Activated CD8-positive, alpha-beta memory T cell treated with anti-CD3 and anti-CD28 coated beads for 24 hours (primary cell): ENCODE data around the gene CD1E.
"Not testable (repeated sequence)": the region's sequence is repeated elsewhere in the genome, so short reads cannot be mapped to it uniquely, and the experiment has no call there.

Source experiments
- DNase-seq: peaks from one replicate; pipeline ENCODE4 v3.0.0-alpha.2; 2020

Gene CD1E

GRCh38 chr1:158366783-158367182, 13.1 kb downstream of the CD1E start:
- DNase-seq, result no peak

DNA sequence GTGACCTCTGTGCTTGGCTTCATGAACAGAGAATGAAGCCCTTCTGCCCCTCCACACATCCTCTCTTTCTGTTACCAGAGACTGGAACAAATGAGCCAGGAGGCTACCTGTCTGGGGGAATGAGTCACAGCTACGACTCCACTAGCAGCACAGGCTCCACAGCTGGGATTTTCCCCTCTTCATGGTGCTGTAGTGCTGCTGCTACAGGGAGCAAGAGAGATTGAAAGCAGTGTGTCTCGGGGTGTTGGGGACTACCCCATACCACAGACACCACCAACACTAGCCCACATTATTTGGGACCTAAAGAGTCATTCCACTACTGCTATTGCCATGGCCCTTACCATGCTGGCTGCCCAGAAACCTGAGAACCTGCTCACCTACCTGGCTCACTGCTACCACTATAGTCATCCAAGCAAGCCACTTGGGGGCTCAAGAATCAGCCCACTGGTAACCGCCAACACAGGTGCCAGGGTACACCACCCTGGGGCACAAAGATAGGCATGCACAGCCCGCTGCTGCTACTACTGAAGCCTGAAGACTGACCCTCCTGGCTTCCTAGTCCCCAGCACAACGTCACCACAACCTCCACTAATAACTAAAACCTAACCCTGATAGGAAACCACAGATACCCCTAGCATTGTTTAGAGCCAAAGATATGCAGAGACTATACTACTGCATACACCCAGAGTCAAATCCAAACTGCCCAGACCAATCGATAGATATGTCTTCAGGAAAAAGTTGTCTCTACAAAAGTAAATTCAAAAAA, 17.7 kb downstream of the CD1E start:
- no peak for DNase-seq

DNA sequence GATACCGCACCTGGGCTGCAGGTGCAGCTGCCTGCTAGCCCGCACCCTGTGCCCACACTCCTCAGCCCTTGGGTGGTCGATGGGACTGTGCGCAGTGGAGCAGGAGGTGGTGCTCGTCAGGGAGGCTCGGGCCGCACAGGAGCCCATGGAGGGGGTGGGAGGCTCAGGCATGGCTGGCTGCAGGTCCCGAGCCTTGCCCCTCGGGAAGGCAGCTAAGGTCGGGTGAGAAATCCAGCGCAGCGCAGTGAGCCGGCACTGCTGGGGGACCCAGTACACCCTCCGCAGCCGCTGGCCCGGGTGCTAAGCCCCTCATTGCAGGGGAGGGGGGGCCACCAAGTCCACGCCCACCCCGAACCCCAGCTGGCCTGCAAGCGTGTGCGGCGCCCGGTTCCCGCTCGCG, 20.4 kb downstream of the CD1E start:
- not testable (repeated sequence) for DNase-seq

DNA sequence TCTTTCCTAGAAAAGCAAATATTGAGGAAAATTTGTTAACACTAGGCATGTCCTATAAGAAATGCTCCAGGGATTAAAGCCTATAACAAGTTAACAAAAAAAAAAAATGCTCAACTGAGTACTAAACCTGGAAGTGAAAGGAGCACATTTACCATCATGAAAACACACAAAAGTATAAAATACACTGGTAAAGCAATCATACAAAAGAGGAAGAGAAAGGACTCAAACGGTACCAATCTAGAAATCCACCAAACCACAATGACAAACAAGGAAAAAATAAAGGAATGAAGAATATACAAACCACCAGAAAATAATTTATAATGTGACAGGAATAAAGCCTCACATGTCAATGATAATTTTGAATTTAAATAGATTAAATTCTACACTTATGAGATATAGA, 21.2 kb downstream of the CD1E start:
- DNase-seq, result no peak

GRCh38 chr1:158390331-158390730, 36.6 kb downstream of the CD1E start:
- DNase-seq, result no peak

GRCh38 chr1:158391099-158391498, 37.4 kb downstream of the CD1E start:
- no peak for DNase-seq

DNA sequence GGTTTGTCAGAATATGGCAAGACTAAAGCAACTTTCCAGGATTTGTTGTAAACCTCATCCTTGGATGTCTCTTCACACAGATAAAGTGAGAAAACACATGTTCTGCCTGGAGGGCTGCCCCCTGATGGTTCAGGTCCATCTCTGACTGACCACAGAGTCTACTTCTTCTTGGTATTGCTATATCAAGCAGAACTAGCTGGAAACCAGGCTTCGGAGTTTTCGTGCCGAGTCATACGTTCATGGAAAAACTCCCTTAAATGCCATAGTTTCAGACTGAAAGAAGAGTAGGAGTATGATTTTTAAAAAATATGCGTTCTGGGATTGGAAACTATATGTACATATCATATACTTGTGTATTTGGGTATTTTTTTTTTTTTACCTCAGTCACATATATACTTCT, 39.8 kb downstream of the CD1E start:
- no peak for DNase-seq

DNA sequence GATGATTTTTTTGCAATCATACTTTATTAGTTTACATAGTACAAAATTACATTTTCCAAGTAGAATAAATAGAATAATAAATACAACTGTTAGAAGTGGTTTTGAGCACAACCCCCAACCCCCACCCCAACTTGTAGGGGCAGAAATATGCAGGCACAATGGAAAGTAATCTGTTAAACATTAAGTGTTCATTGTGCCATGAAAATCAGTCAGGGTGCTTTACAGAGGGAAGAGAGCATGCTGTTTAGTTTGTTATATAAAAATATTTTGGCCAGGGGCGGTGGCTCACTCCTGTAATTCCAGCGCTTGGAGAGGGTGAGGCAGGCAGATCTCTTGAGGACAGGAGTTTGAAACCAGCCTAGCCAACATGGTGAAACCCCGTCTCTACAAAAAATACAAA, 43.0 kb downstream of the CD1E start:
- no peak for DNase-seq

- no peak for DNase-seq
These were observed 45.3 kb downstream of the CD1E start, which contains the start of gene OR10T2 for GRCh38 chr1:158398818-158399514. Gene OR10T2 (minus strand): TSS chr1:158399466. CDS start chr1:158399466, 0 bp downstream.

GRCh38 chr1:158400871-158401270, 47.2 kb downstream of the CD1E start:
- DNase-seq, result no peak

DNA sequence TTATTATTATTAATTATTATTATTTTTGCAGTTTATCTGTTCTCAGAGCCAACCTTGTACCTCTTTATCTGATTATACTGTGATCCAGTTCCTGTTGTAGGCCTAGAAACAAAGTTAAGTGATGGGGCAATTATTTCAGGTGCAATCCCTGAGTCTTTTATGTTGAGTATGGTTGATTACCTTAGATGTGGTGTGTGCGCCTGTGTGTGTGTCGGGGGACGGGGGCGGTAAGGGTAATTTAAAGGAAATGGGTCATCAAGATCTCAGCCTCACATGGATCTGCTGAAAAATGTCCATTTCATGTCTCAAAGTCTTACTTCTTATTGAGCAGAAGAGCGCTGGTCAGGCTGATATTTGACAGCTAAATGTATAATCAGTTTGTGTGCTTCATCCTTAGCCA, 53.4 kb downstream of the CD1E start:
- DNase-seq, result no peak
